CD8-positive, alpha-beta memory T cell (primary cell): Measurements from ENCODE around the gene DYRK2. TPM values are rescaled to one million over a fixed set of nuclear protein-coding genes. Genes with fewer than 3 reads are reported as not detected.
A peak's percentile ranks its signal among the peaks of the same experiment; 100 is the strongest.

Source experiments
- CTCF ChIA-PET: fragments of 350-600 bp; sonication (Branson Sonifier 250); formaldehyde crosslinking; loops from one replicate; lab custom pipeline; 2021; ENCODE audit warnings: antibody characterized with exemption; lab: Charles Lee
- POLR2A ChIA-PET: fragments of 350-600 bp; sonication (Branson Sonifier 250); formaldehyde crosslinking; loops from one replicate; lab custom pipeline; 2021; ENCODE audit warnings: antibody characterized with exemption; lab: Charles Lee
- DNase-seq, 5 donors: peaks; one replicate each; pipeline versions ENCODE4 v3.0.0 to v3.0.0-alpha.2; 2020 to 2022; ENCODE audit warnings: mixed read lengths in 1 of 5
- H3K27ac ChIP-seq: one replicate; pipeline ENCODE4 v1.7.0; 2013; ENCODE audit warnings: low read depth, mild to moderate bottlenecking, low read length, moderate library complexity
- H3K27me3 ChIP-seq: 2 replicates; pipeline ENCODE4 v1.7.0; 2013; ENCODE audit warnings: low read length, mild to moderate bottlenecking; ENCODE audit not compliant: insufficient read depth, poor library complexity, severe bottlenecking
- H3K36me3 ChIP-seq: 2 replicates; pipeline ENCODE4 v1.7.0; 2013; ENCODE audit warnings: mild to moderate bottlenecking, low read length, moderate library complexity; ENCODE audit not compliant: insufficient read depth
- H3K4me1 ChIP-seq: 2 replicates; pipeline ENCODE4 v1.7.0; 2013; ENCODE audit warnings: mild to moderate bottlenecking, low read length, moderate library complexity; ENCODE audit not compliant: insufficient read depth
- H3K4me3 ChIP-seq: 2 replicates; pipeline ENCODE4 v1.7.0; 2013; ENCODE audit warnings: mild to moderate bottlenecking, low read length
- H3K9me3 ChIP-seq: 2 replicates; pipeline ENCODE4 v1.7.0; 2013; ENCODE audit warnings: mild to moderate bottlenecking, low read length
- H3K27ac Mint-ChIP-seq, 8 donors: one replicate each; pipeline ENCODE4 v1.8.0; 2020 to 2021; ENCODE audit warnings: mixed read lengths in 8 of 8, mild to moderate bottlenecking in 6 of 8, inconsistent platforms in 3 of 8, moderate library complexity in 3 of 8
- H3K27me3 Mint-ChIP-seq, 2 donors: one replicate each; pipeline ENCODE4 v1.8.0; 2020 to 2021; ENCODE audit warnings: mixed read lengths in 2 of 2, mild to moderate bottlenecking in 1 of 2, moderate library complexity in 1 of 2
- H3K36me3 Mint-ChIP-seq, 3 donors: one replicate each; pipeline ENCODE4 v1.8.0; 2020 to 2021; ENCODE audit warnings: mixed read lengths in 3 of 3, inconsistent platforms in 1 of 3, mild to moderate bottlenecking in 1 of 3
- H3K4me1 Mint-ChIP-seq, 3 donors: one replicate each; pipeline ENCODE4 v1.8.0; 2020 to 2021; ENCODE audit warnings: mixed read lengths in 3 of 3, inconsistent platforms in 1 of 3, mild to moderate bottlenecking in 1 of 3
- H3K4me3 Mint-ChIP-seq, 7 donors: one replicate each; pipeline ENCODE4 v1.8.0; 2020 to 2021; ENCODE audit warnings: mixed read lengths in 7 of 7, mild to moderate bottlenecking in 6 of 7, moderate library complexity in 4 of 7, inconsistent platforms in 2 of 7
- H3K9me3 Mint-ChIP-seq, 5 donors: one replicate each; pipeline ENCODE4 v1.8.0; 2020 to 2022; ENCODE audit warnings: mixed read lengths in 5 of 5, mild to moderate bottlenecking in 3 of 5, moderate library complexity in 2 of 5, inconsistent platforms in 1 of 5
- polyA plus RNA-seq: library from polyadenylated mRNA; unstranded; fragments of 300-500 nt; fragmentation: Illumina TruSeq; gene quantifications from one replicate; pipeline ENCODE4 v1.2.3, GENCODE V29; 2021
- total RNA-seq, 2 experiments: library from RNA; stranded (reverse); gene quantifications; one replicate each; pipeline ENCODE4 v1.2.3, GENCODE V29; 2021

The DYRK2 gene
- total and polyA plus RNA-seq, 3 experiments from 2014 or later, result 44.7 to 89.3 (median 47.6) TPM

- H3K4me1 Mint-ChIP-seq, result peaks cover 6 to 33% (median 19%) of the 10 kb centered on the region in 3 donors
- no peaks in the 10 kb centered on the region for H3K9me3 Mint-ChIP-seq
- CTCF ChIA-PET, result no interaction called here
Measured at GRCh38 chr12:67705394-67706370, 57.1 kb downstream of the DYRK2 start.

GRCh38 chr12:67709367-67709954, 60.9 kb downstream of the DYRK2 start:
- no peak overlapping the region for H3K4me3 ChIP-seq
- DNase-seq, result no peak
- Mint-ChIP-seq H3K4me1 (peaks cover 6 to 17% (median 15%) of the 10 kb centered on the region in 3 donors), H3K36me3 (peaks cover 0 to 5% (median 4%) of the 10 kb centered on the region in 3 donors), H3K27me3 (no peaks in the 10 kb centered on the region), H3K9me3 (no peaks in the 10 kb centered on the region), H3K27ac (no peak overlapping the region), H3K4me3 (no peak overlapping the region)
- H3K36me3 ChIP-seq, result no peaks in the 10 kb centered on the region
- no peak overlapping the region for H3K27ac ChIP-seq
- H3K4me1 ChIP-seq, result no peaks in the 10 kb centered on the region
- POLR2A ChIA-PET, result no interaction called here
- H3K9me3 ChIP-seq, result no peaks in the 10 kb centered on the region
- CTCF ChIA-PET, result no interaction called here
- H3K27me3 ChIP-seq, result no peaks in the 10 kb centered on the region

More at GRCh38 chr12:67705394-67706370, 57.1 kb downstream of the DYRK2 start:
- H3K36me3 ChIP-seq, result no peaks in the 10 kb centered on the region
- Mint-ChIP-seq H3K27ac (peak overlapping the region in 1 of 8 donors; percentile 8), H3K27me3 (no peaks in the 10 kb centered on the region), H3K36me3 (peaks cover 0 to 6% (median 3%) of the 10 kb centered on the region in 3 donors), H3K4me3 (no peak overlapping the region)
- H3K4me1 ChIP-seq, result no peaks in the 10 kb centered on the region
- no peak overlapping the region for H3K4me3 ChIP-seq
- no peaks in the 10 kb centered on the region for H3K9me3 ChIP-seq
- DNase-seq, result no peak
- no peak overlapping the region for H3K27ac ChIP-seq
- no peaks in the 10 kb centered on the region for H3K27me3 ChIP-seq
- POLR2A ChIA-PET, result no interaction called here

GRCh38 chr12:67710582-67710981, 62.0 kb downstream of the DYRK2 start:
- CTCF ChIA-PET, result no interaction called here
- DNase-seq, result no peak
- H3K27me3 Mint-ChIP-seq, result peaks cover 0 to 5% of the 10 kb centered on the region in 2 donors
- H3K4me3 ChIP-seq, result no peak overlapping the region
- no peaks in the 10 kb centered on the region for H3K9me3 ChIP-seq
- H3K27ac Mint-ChIP-seq, result no peak overlapping the region
- H3K4me1 ChIP-seq, result no peaks in the 10 kb centered on the region
- H3K27ac ChIP-seq, result no peak overlapping the region
- H3K36me3 Mint-ChIP-seq, result peaks cover 0 to 5% (median 4%) of the 10 kb centered on the region in 3 donors
- H3K36me3 ChIP-seq, result no peaks in the 10 kb centered on the region
- H3K9me3 Mint-ChIP-seq, result no peaks in the 10 kb centered on the region
- peaks cover 6 to 15% (median 14%) of the 10 kb centered on the region in 3 donors for H3K4me1 Mint-ChIP-seq
- POLR2A ChIA-PET, result no interaction called here
- no peak overlapping the region for H3K4me3 Mint-ChIP-seq
- H3K27me3 ChIP-seq, result no peaks in the 10 kb centered on the region

- no peaks in the 10 kb centered on the region for H3K9me3 Mint-ChIP-seq
- POLR2A ChIA-PET, result no interaction called here
- H3K27me3 ChIP-seq, result no peaks in the 10 kb centered on the region
Measured at GRCh38 chr12:67712011-67712410, 63.5 kb downstream of the DYRK2 start.

GRCh38 chr12:67714648-67715047, 66.1 kb downstream of the DYRK2 start:
- Mint-ChIP-seq H3K4me3 (no peak overlapping the region), H3K4me1 (peaks cover 1 to 5% (median 5%) of the 10 kb centered on the region in 3 donors), H3K27me3 (peaks cover 6 to 9% of the 10 kb centered on the region in 2 donors), H3K36me3 (peaks cover 0 to 9% (median 4%) of the 10 kb centered on the region in 3 donors), H3K9me3 (no peaks in the 10 kb centered on the region), H3K27ac (peak overlapping the region in 1 of 8 donors; percentile 66)
- ChIA-PET POLR2A (no interaction called here), CTCF (no interaction called here)
- no peaks in the 10 kb centered on the region for H3K4me1 ChIP-seq
- no peaks in the 10 kb centered on the region for H3K36me3 ChIP-seq
- no peak overlapping the region for H3K27ac ChIP-seq
- no peak for DNase-seq
- no peaks in the 10 kb centered on the region for H3K27me3 ChIP-seq
- H3K4me3 ChIP-seq, result no peak overlapping the region
- H3K9me3 ChIP-seq, result no peaks in the 10 kb centered on the region

More at GRCh38 chr12:67712011-67712410, 63.5 kb downstream of the DYRK2 start:
- Histone ChIP-seq H3K27ac (no peak overlapping the region), H3K9me3 (no peaks in the 10 kb centered on the region), H3K4me3 (no peak overlapping the region), H3K4me1 (no peaks in the 10 kb centered on the region), H3K36me3 (no peaks in the 10 kb centered on the region)
- Mint-ChIP-seq H3K27ac (no peak overlapping the region), H3K4me1 (peaks cover 1 to 5% (median 5%) of the 10 kb centered on the region in 3 donors), H3K36me3 (peaks cover 0 to 9% (median 4%) of the 10 kb centered on the region in 3 donors), H3K27me3 (peaks cover 4 to 6% of the 10 kb centered on the region in 2 donors), H3K4me3 (no peak overlapping the region)
- CTCF ChIA-PET, result interaction anchor here (0.5 kb wide), 1 partner anchor 271 kb away, joined by 3 read pairs; no protein-coding TSS in a partner anchor
- no peak for DNase-seq
